Measurements from ENCODE around the gene RPS5. TPM values are rescaled to one million over a fixed set of nuclear protein-coding genes. Genes with fewer than 3 reads are reported as not detected.

RPS5 gene
- total RNA-seq, 4 donors from 2014 or later: 904 to 1,484 (median 1,230) TPM

- TF ChIP-seq, protein P1, sequence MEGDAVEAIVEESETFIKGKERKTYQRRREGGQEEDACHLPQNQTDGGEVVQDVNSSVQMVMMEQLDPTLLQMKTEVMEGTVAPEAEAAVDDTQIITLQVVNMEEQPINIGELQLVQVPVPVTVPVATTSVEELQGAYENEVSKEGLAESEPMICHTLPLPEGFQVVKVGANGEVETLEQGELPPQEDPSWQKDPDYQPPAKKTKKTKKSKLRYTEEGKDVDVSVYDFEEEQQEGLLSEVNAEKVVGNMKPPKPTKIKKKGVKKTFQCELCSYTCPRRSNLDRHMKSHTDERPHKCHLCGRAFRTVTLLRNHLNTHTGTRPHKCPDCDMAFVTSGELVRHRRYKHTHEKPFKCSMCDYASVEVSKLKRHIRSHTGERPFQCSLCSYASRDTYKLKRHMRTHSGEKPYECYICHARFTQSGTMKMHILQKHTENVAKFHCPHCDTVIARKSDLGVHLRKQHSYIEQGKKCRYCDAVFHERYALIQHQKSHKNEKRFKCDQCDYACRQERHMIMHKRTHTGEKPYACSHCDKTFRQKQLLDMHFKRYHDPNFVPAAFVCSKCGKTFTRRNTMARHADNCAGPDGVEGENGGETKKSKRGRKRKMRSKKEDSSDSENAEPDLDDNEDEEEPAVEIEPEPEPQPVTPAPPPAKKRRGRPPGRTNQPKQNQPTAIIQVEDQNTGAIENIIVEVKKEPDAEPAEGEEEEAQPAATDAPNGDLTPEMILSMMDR (IDR thresholded peaks at IDR 0.05; ENCODE audit: low read depth): no peak
Observed at GRCh38 chr19:58385313-58385890, 1.7 kb upstream of the RPS5 start.

DNA sequence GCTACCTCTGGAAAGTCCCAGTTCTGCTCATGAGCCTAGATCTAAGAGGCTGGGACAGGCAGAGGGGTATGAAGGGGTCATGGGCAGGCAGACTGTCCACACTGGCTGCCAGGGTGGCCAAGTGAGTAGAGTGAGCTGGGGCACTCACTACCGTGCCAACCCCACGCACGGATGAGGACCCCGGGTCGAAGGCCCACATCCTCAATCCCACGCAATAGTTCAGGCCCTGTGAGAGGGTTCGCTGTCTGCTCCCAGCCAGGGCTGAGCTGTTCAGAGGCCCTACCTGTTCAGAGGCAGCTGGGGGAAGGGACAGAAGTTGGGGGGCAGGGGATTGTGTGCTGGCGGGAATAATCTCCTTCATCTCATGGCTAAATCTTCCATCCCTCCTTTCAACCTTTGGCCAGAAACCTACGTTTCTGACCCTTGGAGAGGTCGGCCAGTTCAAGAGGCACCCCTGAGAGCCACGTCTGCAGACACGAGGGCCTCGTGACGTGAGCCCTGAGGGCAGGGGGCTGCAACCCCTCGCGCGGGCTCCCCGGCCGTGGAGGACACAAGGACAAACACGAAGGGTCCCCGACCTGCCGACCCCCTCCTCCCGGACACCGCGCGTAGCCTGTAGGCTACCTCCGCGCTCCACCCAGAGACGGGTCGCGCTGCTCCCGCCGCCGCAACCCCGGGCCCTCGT lies 1.0 kb upstream of the RPS5 start:
- TF ChIP-seq, protein P1 (IDR thresholded peaks at IDR 0.05; ENCODE audit: low read depth): no peak

GRCh38 chr19:58387338-58388174 lies 487 bp downstream of the RPS5 start:
- TF ChIP-seq, protein P1 (IDR thresholded peaks at IDR 0.05; ENCODE audit: low read depth): no peak

DNA sequence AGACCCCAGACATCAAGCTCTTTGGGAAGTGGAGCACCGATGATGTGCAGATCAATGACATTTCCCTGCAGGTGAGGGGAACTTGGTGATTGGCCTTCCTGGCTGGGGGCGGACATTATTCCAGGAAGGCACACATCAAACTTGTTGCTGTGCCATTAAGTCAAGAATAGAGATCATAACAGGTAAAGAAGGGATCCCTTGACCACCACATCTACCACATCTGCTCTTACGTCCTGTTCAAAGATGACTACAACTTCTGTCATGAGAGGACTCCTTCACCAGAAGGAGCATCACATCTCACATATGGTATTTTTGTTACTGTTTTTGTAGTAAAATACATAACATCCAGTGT lies 1.1 kb downstream of the RPS5 start:
- TF ChIP-seq, protein P1 (IDR thresholded peaks at IDR 0.05; ENCODE audit: low read depth): no peak

DNA sequence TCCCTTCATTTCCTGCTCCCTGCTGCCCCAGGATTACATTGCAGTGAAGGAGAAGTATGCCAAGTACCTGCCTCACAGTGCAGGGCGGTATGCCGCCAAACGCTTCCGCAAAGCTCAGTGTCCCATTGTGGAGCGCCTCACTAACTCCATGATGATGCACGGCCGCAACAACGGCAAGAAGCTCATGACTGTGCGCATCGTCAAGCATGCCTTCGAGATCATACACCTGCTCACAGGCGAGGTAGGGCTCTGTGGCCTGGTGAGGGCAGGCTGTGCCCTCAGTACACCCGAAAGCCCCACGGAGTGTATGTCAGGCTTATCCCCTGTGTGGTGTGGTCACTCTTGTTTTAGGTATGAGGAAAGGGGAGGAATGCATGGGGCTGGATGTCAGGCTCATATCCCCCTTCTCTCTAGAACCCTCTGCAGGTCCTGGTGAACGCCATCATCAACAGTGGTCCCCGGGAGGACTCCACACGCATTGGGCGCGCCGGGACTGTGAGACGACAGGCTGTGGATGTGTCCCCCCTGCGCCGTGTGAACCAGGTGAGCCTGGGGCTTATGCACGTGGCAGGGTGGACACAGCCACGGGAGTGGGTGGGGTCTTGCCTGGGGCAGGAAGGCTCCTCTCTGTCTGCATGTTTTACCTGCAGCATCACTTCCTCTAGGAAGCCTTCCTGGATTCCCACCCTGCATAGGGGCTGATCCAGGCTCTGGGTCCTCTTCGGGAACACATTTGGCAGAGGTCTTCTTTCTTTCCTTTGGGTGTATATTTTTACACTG lies 6.1 kb downstream of the RPS5 start:
- TF ChIP-seq, protein P1 (IDR thresholded peaks at IDR 0.05; ENCODE audit: low read depth): no peak

DNA sequence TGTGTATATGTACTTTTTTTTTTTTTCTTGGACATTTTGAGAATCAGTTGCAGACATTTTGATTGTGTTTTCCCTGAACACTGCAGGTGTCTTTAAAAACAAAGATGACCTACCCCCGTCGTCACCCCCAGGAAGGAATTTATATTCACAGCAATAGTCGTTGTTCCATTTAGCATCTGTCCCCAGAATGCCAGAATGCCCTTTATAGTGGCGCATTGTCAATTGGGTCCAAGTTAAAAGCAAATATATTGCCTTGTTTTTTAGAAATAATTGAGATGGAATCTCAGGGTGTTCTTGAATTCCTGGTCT lies 6.6 kb downstream of the RPS5 start:
- TF ChIP-seq, protein P1 (IDR thresholded peaks at IDR 0.05; ENCODE audit: low read depth): no peak

- TF ChIP-seq, protein P1 (IDR thresholded peaks at IDR 0.05; ENCODE audit: low read depth): no peak
Observed at GRCh38 chr19:58394821-58395219, 7.8 kb downstream of the RPS5 start.

Data from subcutaneous adipose tissue (tissue), 4 donors.